Choroid plexus epithelial cell (primary cell): ENCODE results near the gene NUMA1.
A peak's percentile ranks its signal among the peaks of the same experiment; 100 is the strongest.

Experiments
- DNase-seq: peaks from one replicate; pipeline ENCODE4 v3.0.0-alpha.2; 2010; ENCODE audit warnings: low read depth
- H3K4me3 ChIP-seq: 2 replicates; pipeline ENCODE4 v1.5.1; 2011; ENCODE audit warnings: low read depth, mild to moderate bottlenecking, control low read depth, low read length, moderate library complexity
- TF ChIP-seq, protein P1 (sequence below): conservative IDR thresholded peaks from 2 replicates; pipeline ENCODE4 v1.5.1; 2011; ENCODE audit warnings: low read depth, mild to moderate bottlenecking, control low read depth, inconsistent platforms, low read length, moderate library complexity

NUMA1 gene

DNA sequence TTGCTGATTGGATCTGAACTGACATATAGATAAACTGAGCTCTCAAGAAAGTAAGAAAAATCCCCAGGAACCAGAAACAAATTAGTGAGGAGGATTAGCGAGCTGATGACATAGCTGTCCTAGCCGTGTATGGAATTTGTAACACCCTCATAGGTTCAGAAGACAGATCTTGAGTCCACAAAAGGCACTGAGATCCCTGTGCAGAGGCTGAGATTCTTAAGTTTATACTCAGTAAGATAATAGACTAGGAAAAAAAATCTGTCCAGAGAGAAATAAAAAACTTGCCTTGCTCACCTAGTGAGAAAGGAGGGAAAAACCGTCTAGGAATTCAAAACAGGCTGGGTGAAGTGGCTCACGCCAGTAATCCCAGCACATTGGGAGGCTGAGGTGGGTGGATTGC is 4.6 kb downstream of the NUMA1 start:
- no peak overlapping the region for H3K4me3 ChIP-seq
- TF ChIP-seq, protein P1, sequence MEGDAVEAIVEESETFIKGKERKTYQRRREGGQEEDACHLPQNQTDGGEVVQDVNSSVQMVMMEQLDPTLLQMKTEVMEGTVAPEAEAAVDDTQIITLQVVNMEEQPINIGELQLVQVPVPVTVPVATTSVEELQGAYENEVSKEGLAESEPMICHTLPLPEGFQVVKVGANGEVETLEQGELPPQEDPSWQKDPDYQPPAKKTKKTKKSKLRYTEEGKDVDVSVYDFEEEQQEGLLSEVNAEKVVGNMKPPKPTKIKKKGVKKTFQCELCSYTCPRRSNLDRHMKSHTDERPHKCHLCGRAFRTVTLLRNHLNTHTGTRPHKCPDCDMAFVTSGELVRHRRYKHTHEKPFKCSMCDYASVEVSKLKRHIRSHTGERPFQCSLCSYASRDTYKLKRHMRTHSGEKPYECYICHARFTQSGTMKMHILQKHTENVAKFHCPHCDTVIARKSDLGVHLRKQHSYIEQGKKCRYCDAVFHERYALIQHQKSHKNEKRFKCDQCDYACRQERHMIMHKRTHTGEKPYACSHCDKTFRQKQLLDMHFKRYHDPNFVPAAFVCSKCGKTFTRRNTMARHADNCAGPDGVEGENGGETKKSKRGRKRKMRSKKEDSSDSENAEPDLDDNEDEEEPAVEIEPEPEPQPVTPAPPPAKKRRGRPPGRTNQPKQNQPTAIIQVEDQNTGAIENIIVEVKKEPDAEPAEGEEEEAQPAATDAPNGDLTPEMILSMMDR = no peak
- no peak for DNase-seq

DNA sequence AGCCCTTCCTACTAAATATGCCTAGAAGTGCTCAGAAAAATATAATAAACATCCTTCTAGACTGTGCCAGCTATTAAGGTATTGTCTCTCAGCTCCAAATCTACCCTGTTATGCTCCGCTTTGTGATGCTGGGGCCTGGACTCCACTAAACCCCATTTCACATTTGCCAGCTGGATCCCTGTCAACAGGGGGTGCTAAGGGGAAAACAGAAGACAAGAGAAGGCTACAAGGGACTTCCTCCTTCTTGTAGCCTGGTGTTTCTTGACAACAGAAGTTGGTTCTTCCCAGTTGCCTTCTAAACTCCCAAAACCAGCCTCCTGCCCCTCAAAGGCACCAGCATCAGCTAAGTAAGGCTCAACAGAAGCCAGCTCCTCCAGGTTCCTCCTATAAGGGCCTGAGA is 5.2 kb downstream of the NUMA1 start:
- DNase-seq = no peak
- H3K4me3 ChIP-seq = no peak overlapping the region
- TF ChIP-seq, protein P1 = peak; percentile 22

DNA sequence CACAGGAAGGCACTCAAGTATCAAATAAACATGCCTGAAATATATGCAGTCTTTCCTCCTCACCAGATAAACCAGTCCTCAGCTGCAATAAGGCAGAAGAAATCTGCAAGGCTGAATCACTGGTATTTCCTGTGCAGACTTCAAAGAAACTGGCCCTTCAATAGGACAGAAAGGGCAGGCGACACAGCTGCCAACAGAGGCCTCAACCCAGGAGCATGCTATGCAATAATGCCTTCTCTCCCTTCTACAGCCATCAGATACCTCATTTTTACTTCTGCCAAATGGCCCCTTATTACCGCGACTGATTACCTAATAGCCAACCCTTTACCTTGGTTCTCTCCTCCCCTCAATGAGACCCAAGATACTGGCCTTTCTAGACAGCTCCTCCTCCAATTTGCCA is 8.0 kb downstream of the NUMA1 start:
- H3K4me3 ChIP-seq = no peak overlapping the region
- peak; percentile 86 for DNase-seq
- TF ChIP-seq, protein P1 = no peak

DNA sequence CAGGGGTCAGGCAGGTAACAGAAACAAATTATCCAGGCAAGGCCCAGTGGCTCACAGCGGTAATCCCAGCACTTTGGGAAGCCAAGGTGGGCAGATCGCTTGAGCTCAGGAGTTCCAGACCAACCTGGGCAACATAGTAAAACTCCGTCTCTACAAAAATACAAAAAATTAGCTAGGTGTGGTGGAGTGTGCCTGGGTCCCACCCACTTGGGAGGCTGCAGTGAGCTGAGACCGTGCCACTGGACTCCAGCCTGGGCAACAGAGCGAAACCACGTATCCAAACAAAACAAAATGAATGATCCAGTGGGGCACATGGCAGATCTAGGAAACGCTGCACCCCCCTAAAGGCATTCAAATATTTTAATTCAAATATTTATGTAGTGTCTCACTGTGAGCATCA is 9.9 kb downstream of the NUMA1 start:
- TF ChIP-seq, protein P1 = no peak
- no peak for DNase-seq
- no peak overlapping the region for H3K4me3 ChIP-seq

DNA sequence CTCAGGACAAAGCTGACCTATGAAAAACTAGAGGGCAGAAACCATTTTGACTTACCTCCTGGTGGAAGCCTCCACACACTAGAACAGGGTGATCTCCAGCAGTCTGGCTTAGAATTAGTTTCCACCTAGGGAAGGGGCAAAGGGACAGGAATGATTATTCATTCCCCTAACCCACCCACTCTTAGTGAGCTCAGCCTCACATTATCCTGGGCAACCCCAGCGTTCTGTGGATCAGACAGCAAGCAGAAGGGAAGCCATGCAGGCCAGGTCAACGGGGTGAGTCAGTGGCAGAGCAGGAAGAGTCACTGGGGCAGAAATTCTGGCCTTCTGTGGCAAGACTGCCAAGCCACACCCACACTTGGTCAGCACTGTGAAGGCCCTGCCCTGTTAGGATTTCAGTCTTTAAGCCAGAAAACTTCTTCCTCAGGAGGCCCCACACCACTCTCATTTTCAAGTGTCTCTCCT is 10.5 kb downstream of the NUMA1 start:
- peak; percentile 78 for DNase-seq
- peak overlapping the region; percentile 8 for H3K4me3 ChIP-seq

DNA sequence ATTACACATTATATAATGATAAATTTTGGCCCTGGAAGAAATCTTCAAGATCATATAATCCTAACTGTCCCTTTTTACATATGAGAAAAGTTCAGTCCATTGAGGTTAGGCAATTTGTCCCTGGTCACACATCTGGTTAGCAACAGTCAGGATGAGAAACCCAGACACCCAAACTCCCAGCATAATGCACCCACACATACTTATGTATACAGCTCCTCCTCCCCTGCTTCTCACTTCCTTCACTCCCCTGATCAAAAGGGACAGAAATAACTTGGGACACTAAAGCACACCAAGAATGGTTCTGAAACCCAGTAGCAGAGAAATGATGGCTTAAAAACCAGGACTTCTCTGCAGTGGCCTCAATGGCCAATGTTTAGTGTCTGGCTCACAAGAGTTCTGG is 11.1 kb downstream of the NUMA1 start:
- peak; percentile 24 for DNase-seq
- H3K4me3 ChIP-seq = no peak overlapping the region
- TF ChIP-seq, protein P1 = no peak

More for the DNA sequence above, 10.5 kb downstream of the NUMA1 start:
- TF ChIP-seq, protein P1 = no peak

DNA sequence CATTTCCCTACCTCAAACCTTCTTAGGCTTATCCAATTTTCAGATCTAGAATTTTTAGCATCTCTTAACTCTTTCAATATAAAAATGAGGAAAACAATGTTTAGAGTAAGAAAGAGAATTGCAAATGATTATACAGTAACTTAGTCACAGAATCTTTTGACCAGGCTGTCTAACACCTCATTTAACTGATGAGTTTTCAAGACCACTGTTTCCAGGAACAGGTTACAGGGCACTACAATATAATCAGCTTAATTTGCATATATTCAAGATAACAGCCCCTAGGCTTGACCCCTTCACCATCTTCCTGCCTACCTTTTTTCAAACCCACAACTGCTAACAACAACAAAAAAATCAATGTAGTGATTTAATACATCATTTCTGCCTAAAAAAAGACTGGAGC is 12.7 kb downstream of the NUMA1 start:
- DNase-seq = no peak
- TF ChIP-seq, protein P1 = no peak
- no peak overlapping the region for H3K4me3 ChIP-seq
